DMS 273 treated with DMSO at 0.1 percent for 48 hours (cell line): ENCODE data around the gene ACTR2.

Experiments
- DNase-seq: peaks from one replicate; lab custom pipeline; 2025; lab: John Stamatoyannopoulos, UW

ACTR2 gene

GRCh38 chr2:65278531-65278981 lies 50.9 kb downstream of the ACTR2 start:
- DNase-seq, result no peak

DNA sequence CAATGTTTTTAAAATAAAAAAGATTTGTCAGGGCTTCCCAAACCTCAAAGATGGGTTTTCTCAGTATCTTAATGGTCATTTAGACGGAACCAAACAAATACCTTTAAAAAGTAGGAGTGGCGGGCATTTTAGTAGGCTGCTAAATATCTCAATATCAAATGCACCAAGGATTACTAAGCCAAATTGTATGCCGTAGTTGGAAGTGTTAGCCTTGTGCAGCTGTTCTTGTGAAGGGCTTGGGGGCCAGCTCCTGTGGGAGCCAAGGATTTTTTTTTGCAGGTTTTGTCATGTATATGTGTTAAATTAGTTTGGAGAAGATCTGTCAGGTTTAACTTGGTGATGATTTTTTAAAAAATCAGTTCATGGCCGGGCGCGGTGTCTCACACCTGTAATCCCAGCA lies 52.1 kb downstream of the ACTR2 start:
- DNase-seq, result no peak

DNA sequence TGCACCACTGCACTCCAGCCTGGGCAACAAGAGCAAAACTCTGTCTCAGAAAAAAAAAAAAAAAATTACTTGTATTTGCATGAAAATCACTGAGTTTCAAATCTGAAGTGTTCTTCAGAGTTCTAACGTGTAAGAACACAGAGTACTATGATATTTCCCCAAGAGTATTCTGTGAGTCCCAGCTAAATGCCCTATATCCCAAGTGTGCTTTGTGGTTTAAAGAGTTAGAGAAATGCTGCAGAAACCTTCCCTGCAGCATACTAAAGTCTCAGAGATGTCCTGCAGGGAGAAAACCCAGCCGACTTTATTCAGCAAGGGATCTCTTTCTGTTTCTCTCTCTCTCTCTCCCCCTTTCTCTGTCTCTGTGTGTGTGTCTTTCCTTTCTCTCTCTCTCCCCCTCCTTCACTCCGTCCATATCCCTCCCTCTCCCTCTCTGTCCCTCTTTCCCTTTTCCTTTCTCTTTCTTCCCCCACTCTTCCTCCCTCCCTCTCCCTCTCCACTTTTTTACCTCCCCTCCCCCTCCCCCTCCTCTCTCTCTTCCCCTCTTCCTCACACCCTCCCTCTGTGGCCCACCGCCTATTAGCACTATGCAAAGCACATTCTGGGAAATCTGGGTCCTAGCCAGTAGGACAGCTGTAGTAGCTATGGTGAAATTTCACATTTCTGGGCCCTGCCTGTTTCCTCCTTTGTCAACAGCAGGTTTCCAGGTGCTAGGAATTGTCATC lies 54.2 kb downstream of the ACTR2 start:
- no peak for DNase-seq

GRCh38 chr2:65282477-65283053 lies 54.9 kb downstream of the ACTR2 start:
- DNase-seq, result no peak

DNA sequence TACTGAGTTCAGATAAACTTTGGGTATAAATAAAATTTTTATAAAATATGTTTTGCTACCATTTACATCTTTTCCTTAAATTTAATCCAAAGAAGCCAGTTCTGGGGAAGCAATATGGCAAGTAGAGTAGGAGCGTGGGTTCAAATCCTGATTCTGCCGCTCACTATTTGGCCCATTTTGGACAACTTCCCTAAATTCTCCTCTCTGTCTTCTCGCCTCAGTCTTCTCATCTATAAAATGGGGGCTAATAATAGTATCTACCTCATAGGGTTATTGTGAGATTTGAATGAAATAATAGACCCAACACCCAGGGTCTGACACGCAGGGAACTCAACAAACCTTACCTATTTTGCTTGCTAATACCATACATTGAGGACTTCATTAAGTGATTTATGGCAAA lies 59.7 kb downstream of the ACTR2 start:
- DNase-seq, result no peak

DNA sequence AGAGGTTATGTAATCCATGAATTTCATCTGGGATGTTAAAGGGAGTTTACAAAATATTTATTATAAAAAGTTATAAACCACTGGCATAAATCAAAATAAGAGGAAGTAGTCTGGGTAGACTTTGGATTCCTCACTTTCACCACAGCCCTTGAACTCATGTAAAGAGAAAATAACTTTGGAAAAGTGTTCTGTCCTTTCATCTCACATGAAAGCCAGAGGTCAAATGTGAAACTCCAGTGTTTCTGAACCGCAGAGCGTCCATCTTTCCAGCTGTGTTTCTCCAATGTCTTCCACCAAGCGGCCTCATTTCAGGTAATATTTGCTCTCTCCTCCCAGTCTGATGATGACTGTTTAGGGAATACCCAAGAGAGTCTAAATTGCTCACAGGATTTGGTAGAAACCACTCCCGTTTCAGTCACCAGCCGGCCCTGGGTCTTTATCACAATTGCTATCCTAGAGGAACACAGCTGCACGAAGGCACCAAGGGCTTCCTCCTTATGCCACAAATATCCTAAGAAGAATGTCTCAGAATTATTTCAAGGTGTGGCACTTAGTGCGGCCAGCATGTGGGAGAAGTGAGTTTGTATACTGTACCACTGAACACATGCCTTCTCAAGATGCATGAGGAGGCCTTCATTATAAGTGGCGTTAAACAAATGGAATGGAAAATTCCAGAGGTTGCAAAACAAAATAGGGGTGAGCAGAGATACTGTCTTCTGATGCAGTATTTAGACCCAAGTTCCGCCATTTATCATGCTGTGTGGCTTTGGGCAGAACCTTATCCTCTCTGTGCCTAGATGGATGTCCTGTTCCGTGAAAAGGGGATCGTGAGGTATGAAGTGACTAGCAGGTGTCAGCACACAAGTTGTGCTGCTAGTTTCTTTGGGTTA lies 63.8 kb downstream of the ACTR2 start:
- no peak for DNase-seq

DNA sequence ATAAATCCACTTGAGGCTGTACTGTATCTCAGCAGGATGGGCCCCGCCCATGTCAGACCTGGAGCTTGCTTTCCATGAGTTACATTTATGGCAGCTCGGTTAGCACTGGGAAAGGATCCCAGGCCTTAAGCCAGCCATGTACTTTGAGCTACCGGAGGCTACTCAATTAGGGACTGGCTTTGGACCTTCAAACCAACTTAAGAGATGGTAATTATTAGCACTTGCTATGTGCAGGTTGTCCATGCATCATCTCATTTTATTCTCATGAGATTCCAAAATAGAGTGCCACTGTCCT lies 64.4 kb downstream of the ACTR2 start:
- DNase-seq, result no peak

- no peak for DNase-seq
Measured at GRCh38 chr2:65292461-65293011, 64.9 kb downstream of the ACTR2 start.

DNA sequence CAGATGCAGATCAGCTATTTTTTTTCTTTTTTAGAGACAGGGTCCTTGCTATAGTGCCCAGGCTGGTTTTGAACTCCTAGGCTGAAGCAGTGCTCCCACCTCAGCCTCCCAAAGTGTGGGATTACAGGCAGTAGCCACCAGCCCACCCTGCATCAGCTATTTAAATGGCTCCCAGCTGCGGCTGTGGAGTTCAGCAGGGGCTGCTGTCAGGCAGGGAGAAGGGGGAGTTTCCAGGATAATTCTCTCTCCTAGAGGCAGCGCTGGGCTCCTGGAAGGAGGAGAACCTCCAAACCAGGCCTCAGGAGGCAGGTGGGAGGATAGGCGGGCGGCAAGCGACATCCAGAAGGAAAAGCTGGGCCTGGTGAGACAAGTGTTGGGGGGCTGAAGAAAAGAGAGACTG lies 65.7 kb downstream of the ACTR2 start:
- DNase-seq, result no peak

DNA sequence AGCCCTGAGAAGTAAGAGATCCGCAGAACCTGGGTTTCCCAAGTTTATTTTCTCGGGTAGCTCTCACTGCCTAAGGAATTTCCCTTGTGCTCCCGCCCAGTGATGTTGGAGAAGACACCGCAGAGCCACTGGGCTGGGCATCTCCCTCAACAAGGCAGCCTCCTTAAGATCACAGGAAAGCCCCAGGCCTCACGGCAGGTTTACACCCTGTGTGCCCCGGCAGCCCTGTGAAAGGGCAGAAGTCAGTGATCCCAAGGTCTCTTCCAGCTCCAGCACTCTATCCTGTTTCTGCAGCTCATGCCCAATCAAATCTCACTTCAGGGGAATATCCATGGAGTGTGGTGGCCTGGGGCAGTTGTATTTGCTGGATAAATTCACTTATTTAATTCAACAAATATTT lies 66.5 kb downstream of the ACTR2 start:
- DNase-seq, result no peak

DNA sequence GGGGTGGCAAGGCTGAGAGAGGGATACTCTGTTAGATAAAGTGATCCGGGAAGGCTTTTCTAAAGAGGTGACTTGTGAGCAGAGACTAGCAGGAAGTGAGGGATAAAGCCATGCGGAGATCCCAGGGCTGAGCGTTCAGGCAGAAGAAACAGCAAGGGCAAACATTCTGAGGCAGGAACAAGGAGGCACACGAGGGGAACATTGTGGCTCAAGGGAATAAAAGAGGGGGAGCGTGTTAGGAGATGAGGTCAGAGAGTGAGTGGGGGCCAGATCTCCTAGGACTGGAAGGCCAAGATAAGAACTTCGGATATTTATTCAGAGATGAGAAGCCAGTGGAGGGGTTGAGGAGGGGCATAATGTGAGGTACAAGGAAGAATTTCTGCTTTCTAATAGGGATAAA lies 67.1 kb downstream of the ACTR2 start:
- no peak for DNase-seq

GRCh38 chr2:65296971-65297370 lies 69.3 kb downstream of the ACTR2 start:
- no peak for DNase-seq

- DNase-seq, result no peak
Measured at GRCh38 chr2:65297544-65297943, 69.9 kb downstream of the ACTR2 start.

DNA sequence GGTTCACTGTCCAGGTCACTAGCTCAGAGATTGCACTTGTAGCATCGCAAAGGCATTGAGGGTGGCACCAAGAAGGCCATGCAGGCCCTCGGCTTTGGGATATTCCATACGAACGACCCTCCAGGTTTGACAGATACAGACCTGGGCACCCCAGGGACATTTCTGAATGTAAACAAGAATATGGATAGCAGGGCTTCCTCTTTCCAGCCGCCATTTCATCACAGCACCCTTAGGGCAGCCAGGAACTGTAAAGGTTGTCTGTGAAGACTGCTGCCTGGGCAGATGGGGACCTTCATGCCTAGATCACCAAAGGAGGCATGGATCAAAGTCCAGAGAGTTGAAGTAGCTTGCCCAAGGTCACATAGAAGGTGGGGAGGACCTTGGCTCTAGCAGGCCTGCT lies 70.5 kb downstream of the ACTR2 start:
- no peak for DNase-seq

GRCh38 chr2:65299246-65299645 lies 71.6 kb downstream of the ACTR2 start:
- DNase-seq, result no peak

- DNase-seq, result no peak
Measured at GRCh38 chr2:65300134-65300760, 72.6 kb downstream of the ACTR2 start.

DNA sequence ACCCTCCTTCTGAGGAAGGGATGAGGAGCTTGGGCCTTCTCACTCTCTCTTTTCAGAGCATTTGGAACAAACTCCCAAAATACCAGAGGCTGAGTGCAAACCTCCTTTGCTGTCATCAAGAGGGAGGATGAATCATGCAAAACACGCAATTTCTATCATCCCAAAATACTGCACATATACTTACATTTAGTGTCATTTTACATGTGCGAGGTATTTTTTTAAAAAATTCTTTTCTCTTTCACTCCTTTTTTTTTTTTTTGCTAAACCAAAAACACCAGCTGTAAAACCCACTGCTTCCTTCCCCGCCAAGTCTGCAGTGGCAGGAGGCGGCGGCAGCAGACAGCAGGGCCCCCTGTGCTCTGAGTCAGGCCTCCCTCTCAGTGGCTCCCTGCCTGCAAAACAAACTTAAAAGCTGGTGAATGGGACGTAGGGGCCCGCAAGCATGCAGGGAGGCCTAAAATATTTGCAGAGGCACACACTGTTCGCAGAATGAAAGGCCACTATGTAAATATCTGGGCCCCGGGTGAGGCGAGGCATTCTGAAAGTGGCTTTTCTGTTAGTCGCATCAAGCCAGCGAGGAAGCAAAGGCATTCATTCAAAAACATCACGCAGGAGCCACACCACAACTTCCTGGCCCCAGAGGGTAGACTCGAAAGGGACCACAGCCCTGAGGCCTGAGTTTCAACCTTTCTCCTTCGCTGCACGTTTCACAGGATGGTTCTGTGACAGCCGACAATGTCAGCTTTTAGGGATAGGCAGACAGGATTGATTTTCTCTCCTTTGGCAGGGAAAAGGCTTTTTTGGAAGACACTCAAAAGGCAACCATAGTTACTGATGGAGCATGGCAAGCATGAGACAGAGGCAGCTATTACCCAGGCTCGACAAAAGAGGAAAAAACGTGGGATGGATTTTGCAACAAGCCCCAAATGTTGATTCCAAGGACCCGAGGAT lies 73.4 kb downstream of the ACTR2 start:
- no peak for DNase-seq

DNA sequence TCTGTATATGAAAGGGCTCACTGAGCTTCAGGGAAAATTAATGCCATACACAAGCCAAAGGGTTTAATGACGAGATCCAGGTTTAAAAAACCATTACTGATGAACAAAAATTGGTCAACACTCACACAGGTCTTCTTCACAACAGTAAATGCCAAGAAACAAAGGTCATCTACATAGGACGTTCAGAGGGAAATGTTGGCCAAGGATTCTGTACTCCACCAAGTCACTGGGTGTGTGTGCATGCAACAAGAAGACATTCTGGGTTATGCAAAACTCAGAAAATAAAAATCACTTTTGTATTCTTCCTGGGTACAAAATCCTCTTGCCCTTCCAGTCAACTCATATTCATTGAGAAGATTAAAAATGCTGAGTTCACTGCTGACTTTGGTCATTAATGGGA lies 78.3 kb downstream of the ACTR2 start:
- DNase-seq, result no peak

- DNase-seq, result no peak
Measured at GRCh38 chr2:65309699-65310098, 82.1 kb downstream of the ACTR2 start.

DNA sequence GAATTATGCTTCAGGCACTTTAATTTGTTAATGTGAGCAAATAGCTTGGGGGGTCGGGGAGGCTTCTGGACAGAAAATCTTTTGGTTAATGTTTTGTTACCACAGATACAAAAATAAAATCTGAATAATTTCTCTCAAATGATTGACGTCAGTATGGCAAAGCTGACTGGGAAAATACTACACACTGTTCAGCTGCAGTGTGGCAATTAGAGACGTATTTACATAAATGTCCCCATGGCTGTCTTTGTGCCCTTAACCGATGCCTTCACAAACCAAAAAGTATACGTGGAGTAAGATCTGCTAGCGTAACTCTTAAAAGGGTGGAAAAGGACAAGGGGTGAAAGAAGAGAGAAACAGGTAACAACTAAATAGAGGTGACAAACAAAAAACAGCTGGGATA lies 83.4 kb downstream of the ACTR2 start:
- no peak for DNase-seq

DNA sequence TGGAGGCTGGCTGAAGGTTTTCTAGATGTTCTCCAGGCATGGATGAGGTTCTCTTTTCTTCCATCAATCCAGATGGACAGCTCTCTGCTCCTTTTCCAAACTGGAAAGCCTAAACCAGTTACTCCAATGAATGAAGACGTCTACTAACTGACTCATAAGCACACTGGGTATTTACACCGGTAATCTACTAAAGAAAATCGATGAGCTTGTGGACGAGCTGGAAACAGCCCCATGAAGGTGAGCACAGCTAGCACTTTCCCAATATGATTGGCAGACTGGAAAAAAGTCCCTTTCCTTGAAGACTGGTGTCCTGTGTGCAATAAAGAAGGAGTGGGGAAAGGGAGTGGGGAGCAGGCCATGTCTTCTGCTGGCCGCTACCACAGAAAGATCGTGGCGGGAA lies 84.0 kb downstream of the ACTR2 start:
- DNase-seq, result no peak
